Activated CD8-positive, alpha-beta memory T cell treated with anti-CD3 and anti-CD28 coated beads for 36 hours (primary cell): ENCODE measurements around the gene ARRB2. TPM values are rescaled to one million over a fixed set of nuclear protein-coding genes. Genes with fewer than 3 reads are reported as not detected.
"Not testable (repeated sequence)": the region's sequence is repeated elsewhere in the genome, so short reads cannot be mapped to it uniquely, and the experiment has no call there.

Experiments
- CTCF ChIA-PET: fragments of 350-600 bp; sonication (Branson Sonifier 250); formaldehyde crosslinking; loops from one replicate; lab custom pipeline; 2021; ENCODE audit warnings: antibody characterized with exemption; lab: Charles Lee
- POLR2A ChIA-PET: fragments of 350-600 bp; sonication (Branson Sonifier 250); formaldehyde crosslinking; loops from one replicate; lab custom pipeline; 2021; ENCODE audit warnings: antibody characterized with exemption; lab: Charles Lee
- total RNA-seq, 2 experiments: library from RNA; stranded (reverse); gene quantifications; one replicate each; pipeline ENCODE4 v1.2.3, GENCODE V29; 2021

The ARRB2 gene
- total RNA-seq, 2 experiments from 2014 or later: 183 to 193 TPM

DNA sequence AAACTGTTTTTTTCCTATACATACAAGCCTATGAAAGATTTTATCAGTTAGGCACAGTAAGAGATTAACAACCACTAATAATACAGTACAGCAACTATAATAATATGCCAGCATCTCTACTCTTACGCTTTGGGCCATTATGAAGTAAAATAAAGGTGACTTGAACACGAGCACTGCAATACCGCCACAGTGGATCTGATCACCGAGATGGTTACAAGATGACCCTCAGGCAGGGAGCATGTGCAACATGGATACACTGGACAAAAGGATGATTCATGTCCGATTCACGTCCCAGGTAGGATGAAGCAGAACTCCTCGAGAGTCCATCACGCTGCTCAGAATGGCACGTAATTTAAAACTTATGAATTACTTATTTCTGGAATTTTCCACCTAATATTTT is 17.0 kb upstream of the ARRB2 start:
- ChIA-PET POLR2A (no interaction called here), CTCF (no interaction called here)

GRCh38 chr17:4696437-4696805 is 14.0 kb upstream of the ARRB2 start:
- POLR2A ChIA-PET: no interaction called here
- CTCF ChIA-PET: interaction anchor here (1.1 to 1.7 kb wide), 3 partner anchors 94 to 203 kb away, joined by 3 to 5 read pairs (median 5); partner anchors contain the start of gene C17orf107

DNA sequence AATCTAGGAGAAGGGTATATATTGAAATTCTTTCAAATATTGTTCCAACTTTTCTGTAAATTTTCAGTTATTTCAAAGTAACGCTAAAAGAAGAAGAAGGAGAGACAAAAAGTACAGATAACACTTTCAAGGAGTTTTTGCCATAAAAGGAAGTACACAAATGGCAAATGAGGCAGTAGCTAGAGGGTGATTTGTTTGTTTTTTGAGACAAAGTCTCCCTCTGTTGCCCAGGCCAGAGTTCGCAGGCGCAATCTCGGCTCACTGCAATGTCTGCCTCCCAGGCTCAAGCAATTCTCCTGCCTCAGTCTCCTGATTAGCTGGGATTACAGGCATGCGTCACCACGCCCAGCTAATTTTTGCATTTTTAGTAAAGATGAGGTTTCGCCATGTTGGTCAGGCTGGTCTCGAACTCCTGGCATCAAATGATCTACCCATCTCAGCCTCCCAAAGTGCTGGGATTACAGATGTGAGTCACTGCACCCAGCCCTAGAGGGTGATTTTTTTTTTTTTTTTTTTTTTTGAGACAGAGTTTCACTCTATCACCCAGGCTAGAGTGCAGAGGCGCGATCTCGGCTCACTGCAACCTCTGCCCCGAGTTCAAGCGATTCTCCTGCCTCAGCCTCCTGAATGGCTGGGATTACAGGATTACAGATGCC is 10.9 kb upstream of the ARRB2 start:
- POLR2A ChIA-PET: not testable (repeated sequence)
- CTCF ChIA-PET: interaction anchor here (0.6 kb wide), 1 partner anchor 94 kb away, joined by 3 read pairs; no protein-coding TSS in a partner anchor

DNA sequence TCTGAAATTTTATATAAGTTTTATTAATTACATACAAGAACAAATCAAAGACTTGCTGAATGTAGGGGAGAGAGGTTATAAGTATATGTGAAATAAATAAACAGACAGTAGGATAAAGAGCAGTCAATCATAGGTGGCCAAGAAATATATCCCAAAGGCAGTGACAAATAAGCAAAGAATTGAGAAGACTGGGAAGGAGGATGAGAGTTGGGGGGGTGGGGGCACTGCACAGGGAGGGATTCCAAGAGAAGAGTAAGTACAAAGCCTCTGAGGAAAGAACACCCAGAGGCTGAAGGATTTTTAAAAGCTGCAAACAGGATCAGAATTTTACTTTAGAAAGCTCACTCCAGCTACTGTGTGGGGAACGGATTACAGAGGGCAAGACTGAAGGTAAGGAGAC is 9.3 kb upstream of the ARRB2 start:
- POLR2A ChIA-PET: interaction anchor here (1.0 kb wide), 1 partner anchor 9 kb away, joined by 3 read pairs; the partner anchor contains the start of gene ARRB2
- CTCF ChIA-PET: interaction anchor here (1.6 to 1.7 kb wide), 2 partner anchors 10 to 89 kb away, joined by 4 read pairs; no protein-coding TSS in a partner anchor

DNA sequence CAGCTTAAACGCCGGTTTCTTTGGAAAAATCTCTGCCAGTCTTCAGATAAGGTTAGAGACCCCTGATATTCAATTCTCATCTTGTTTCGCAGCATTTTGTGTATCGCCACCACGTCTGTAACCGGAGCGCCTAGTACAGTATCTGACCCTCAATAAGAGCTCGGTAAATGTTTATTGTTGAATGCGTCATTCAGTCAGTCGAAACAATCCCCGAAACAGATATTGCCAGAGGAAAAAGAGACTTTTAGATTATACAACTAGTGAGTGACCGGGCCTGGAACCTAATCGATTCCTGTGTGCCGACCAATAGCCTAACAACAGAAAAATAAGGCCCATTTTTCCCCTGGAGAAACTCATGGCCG is 7.1 kb upstream of the ARRB2 start:
- CTCF ChIA-PET: interaction anchor here (0.8 to 1.3 kb wide), 4 partner anchors 8 to 87 kb away, joined by 3 to 5 read pairs (median 3); partner anchors contain the start of genes CXCL16 and ZMYND15

DNA sequence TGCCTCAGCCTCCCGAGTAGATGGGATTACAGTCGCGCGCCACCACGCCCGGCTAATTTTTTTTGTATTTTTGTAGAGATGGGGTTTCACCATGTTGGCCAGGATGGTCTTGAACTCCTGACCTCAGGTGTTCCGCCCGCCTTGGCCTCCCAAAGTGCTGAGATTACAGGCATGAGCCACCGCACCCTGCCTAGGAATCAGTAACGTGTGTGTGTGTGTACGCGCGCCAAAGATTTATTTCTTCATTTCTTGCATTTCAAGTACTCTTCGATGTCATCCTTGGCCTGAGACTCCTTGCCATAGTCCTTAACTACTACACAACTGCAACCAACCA is 5.9 kb upstream of the ARRB2 start:
- POLR2A ChIA-PET: interaction anchor here (0.5 to 0.7 kb wide), 3 partner anchors 9 to 196 kb away, joined by 3 read pairs; no protein-coding TSS in a partner anchor
- CTCF ChIA-PET: not testable (repeated sequence)

More for the DNA sequence above, 7.1 kb upstream of the ARRB2 start:
- POLR2A ChIA-PET: interaction anchor here (1.0 to 1.4 kb wide), 2 partner anchors 87 to 140 kb away, joined by 3 read pairs; no protein-coding TSS in a partner anchor

- CTCF ChIA-PET: interaction anchor here (0.5 kb wide), 1 partner anchor 282 kb away, joined by 4 read pairs; no protein-coding TSS in a partner anchor
- POLR2A ChIA-PET: interaction anchor here (0.8 kb wide), 1 partner anchor 9 kb away, joined by 4 read pairs; no protein-coding TSS in a partner anchor
These were observed 5.4 kb upstream of the ARRB2 start for GRCh38 chr17:4704991-4705390.

DNA sequence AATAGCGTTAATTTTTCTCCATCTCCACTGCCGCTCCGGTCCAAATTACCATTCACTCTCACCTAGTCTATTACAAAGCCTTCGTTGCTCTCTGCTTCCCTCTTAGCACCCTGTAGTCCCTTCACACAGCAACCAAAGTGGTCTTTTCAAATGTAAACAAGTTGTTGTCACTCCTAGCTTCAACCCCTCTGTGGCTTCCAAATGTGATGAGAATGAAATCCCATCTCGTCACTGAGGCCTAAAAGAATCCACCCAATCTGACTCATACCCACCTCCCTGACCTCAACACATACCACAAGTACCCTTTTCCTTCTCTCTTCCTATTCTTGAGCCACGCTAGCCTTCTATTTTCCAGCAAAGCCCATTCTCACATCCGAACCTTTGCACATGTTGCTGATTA is 4.3 kb upstream of the ARRB2 start:
- CTCF ChIA-PET: no interaction called here
- POLR2A ChIA-PET: interaction anchor here (0.7 kb wide), 1 partner anchor 36 kb away, joined by 4 read pairs; no protein-coding TSS in a partner anchor

DNA sequence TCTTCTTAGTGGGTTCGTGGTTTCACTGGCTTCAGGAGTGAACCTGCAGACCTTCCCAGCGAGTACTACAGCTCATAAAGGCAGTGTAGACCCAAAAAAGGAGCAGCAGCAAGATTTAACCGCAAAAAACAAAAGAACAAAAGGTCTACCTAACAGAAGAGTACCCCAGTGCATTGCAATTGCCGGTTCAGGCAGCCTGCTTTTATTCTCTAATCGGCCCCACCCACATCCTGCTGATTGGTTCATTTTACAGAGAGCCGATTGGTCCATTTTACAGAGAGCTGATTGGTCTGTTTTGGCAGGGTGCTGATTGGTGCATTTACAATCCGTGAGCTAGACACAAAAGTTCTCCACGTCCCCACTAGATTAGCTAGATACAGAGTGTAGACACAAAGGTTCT is 2.0 kb upstream of the ARRB2 start:
- CTCF ChIA-PET: interaction anchor here (1.2 kb wide), 1 partner anchor 27 kb away, joined by 3 read pairs; no protein-coding TSS in a partner anchor
- POLR2A ChIA-PET: no interaction called here

- CTCF ChIA-PET: interaction anchor here (0.8 to 1.5 kb wide), 6 partner anchors 8 to 79 kb away, joined by 3 to 8 read pairs (median 4); no protein-coding TSS in a partner anchor
- POLR2A ChIA-PET: interaction anchor here (0.5 to 1.2 kb wide), 8 partner anchors 10 to 687 kb away, joined by 3 to 13 read pairs (median 4); partner anchors contain the start of genes C17orf107 and SPAG7
These were observed 532 bp downstream of the ARRB2 start for GRCh38 chr17:4710693-4711634.

DNA sequence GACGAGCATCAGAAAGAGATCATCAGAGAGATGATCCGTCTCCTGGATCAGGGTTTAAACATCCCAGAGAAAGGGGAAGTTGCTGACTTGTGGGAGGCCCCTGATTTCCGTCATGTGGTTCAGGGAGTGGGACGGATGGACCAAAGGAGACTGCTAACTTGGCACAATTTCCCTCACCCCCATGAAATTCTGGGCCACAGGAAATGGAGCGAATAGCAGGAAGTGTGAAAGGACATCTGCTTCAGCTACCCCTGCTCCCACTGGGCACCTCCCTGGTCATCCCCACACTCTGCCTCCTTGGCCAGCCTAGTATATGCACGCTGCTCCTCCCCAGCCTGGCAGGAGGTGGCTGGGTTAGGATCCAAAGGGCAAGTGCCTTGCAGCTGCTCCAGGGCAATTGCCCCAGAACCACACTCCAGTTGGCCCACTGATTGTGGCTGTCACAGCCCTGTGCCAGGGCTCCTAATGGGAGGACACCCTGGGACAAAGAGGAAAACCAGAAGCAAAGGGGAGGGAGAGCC is 1.3 kb downstream of the ARRB2 start:
- CTCF ChIA-PET: interaction anchor here (1.0 to 1.5 kb wide), 3 partner anchors 9 to 78 kb away, joined by 4 to 5 read pairs (median 5); no protein-coding TSS in a partner anchor

GRCh38 chr17:4712526-4712925 is 2.1 kb downstream of the ARRB2 start:
- POLR2A ChIA-PET: no interaction called here

More for the DNA sequence above, 1.3 kb downstream of the ARRB2 start:
- POLR2A ChIA-PET: interaction anchor here (0.5 to 0.9 kb wide), 3 partner anchors 9 to 687 kb away, joined by 3 to 13 read pairs (median 4); no protein-coding TSS in a partner anchor

GRCh38 chr17:4714340-4715062 is 4.1 kb downstream of the ARRB2 start:
- POLR2A ChIA-PET: interaction anchor here (0.9 to 1.3 kb wide), 4 partner anchors 9 to 185 kb away, joined by 3 to 4 read pairs (median 3); partner anchors contain the start of genes C17orf107 and PELP1
- CTCF ChIA-PET: interaction anchor here (1.3 kb wide), 1 partner anchor 118 kb away, joined by 3 read pairs; the partner anchor contains the start of gene MINK1

More at GRCh38 chr17:4712526-4712925, 2.1 kb downstream of the ARRB2 start:
- CTCF ChIA-PET: interaction anchor here (1.4 to 1.5 kb wide), 2 partner anchors 10 to 77 kb away, joined by 5 read pairs; no protein-coding TSS in a partner anchor

GRCh38 chr17:4715063-4715744 is 4.8 kb downstream of the ARRB2 start:
- ChIA-PET CTCF (interaction anchor here (1.0 to 1.3 kb wide), 2 partner anchors 14 to 118 kb away, joined by 3 to 4 read pairs; partner anchors contain the start of gene MINK1), POLR2A (interaction anchor here (0.9 to 1.3 kb wide), 3 partner anchors 16 to 184 kb away, joined by 3 read pairs; partner anchors contain the start of gene C17orf107)

- CTCF ChIA-PET: interaction anchor here (1.0 to 1.3 kb wide), 2 partner anchors 13 to 117 kb away, joined by 3 to 4 read pairs; partner anchors contain the start of gene MINK1
- POLR2A ChIA-PET: interaction anchor here (0.6 to 1.3 kb wide), 3 partner anchors 15 to 123 kb away, joined by 3 read pairs; no protein-coding TSS in a partner anchor
These were observed 5.6 kb downstream of the ARRB2 start for GRCh38 chr17:4716081-4716480.

- ChIA-PET POLR2A (no interaction called here), CTCF (no interaction called here)
These were observed 7.4 kb downstream of the ARRB2 start for GRCh38 chr17:4717791-4718190.

GRCh38 chr17:4718276-4718675 is 7.8 kb downstream of the ARRB2 start:
- ChIA-PET CTCF (no interaction called here), POLR2A (no interaction called here)
